WTC11 (cell line): ENCODE measurements around the gene ENTPD8. TPM values are rescaled to one million over a fixed set of nuclear protein-coding genes. Genes with fewer than 3 reads are reported as not detected.

ENCODE experiments used
- ATAC-seq: fragments of 200-7000 bp; cut with Tn5 transposase; 2 replicates; pipeline ENCODE4 v1.10.0; 2021; ENCODE audit warnings: mild to moderate bottlenecking, moderate library complexity
- CTCF ChIA-PET: fragments of 300-600 bp; sonication (Branson Sonifier 250); formaldehyde crosslinking; loops from one replicate; lab custom pipeline; 2021; ENCODE audit warnings: antibody characterized with exemption; lab: Charles Lee
- POLR2A ChIA-PET: fragments of 350-600 bp; sonication (Branson Sonifier 250); formaldehyde crosslinking; loops from one replicate; lab custom pipeline; 2021; ENCODE audit warnings: antibody characterized with exemption; lab: Charles Lee
- DNase-seq: peaks from one replicate; pipeline ENCODE4 v3.0.0; 2021; ENCODE audit warnings: low spot score
- H3K27ac Mint-ChIP-seq: 2 replicates; pipeline ENCODE4 v1.8.0; 2021; ENCODE audit warnings: mixed read lengths
- H3K27me3 Mint-ChIP-seq: 2 replicates; pipeline ENCODE4 v1.8.0; 2021; ENCODE audit warnings: low read depth, mild to moderate bottlenecking, moderate library complexity, mixed read lengths
- H3K36me3 Mint-ChIP-seq: 2 replicates; pipeline ENCODE4 v1.8.0; 2021; ENCODE audit warnings: mixed read lengths
- H3K4me1 Mint-ChIP-seq: 2 replicates; pipeline ENCODE4 v1.8.0; 2022; ENCODE audit warnings: mixed read lengths
- H3K4me3 Mint-ChIP-seq: 2 replicates; pipeline ENCODE4 v1.8.0; 2021; ENCODE audit warnings: mild to moderate bottlenecking, moderate library complexity, mixed read lengths
- H3K9me3 Mint-ChIP-seq: 2 replicates; pipeline ENCODE4 v1.8.0; 2021; ENCODE audit warnings: mixed read lengths
- AR ChIP-seq: fragments of 250-450 bp; sonication (Bioruptor Pico); IDR thresholded peaks from 2 replicates; pipeline ENCODE4 v1.9.0; 2021; ENCODE audit warnings: mild to moderate bottlenecking
- ELF4 ChIP-seq: sonication (generic); formaldehyde crosslinking; IDR thresholded peaks from 2 replicates; pipeline ENCODE4 v1.8.1; 2022; ENCODE audit warnings: low read depth, mild to moderate bottlenecking, moderate library complexity, missing genetic modification reagents
- FOXJ3 ChIP-seq: sonication (generic); formaldehyde crosslinking; IDR thresholded peaks from 2 replicates; pipeline ENCODE4 v1.9.0; 2021; ENCODE audit warnings: missing genetic modification reagents, mild to moderate bottlenecking, borderline replicate concordance
- FOXK1 ChIP-seq: sonication (generic); formaldehyde crosslinking; IDR thresholded peaks from 2 replicates; pipeline ENCODE4 v1.8.0; 2022; ENCODE audit warnings: mild to moderate bottlenecking, moderate library complexity, missing genetic modification reagents
- IRF1 ChIP-seq: sonication (generic); formaldehyde crosslinking; IDR thresholded peaks from 2 replicates; pipeline ENCODE4 v1.8.0; 2023; ENCODE audit warnings: missing genetic modification reagents
- MAX ChIP-seq: sonication (generic); formaldehyde crosslinking; IDR thresholded peaks from 2 replicates; pipeline ENCODE4 v1.8.0; 2022; ENCODE audit warnings: mild to moderate bottlenecking, missing genetic modification reagents
- NFYB ChIP-seq: sonication (generic); formaldehyde crosslinking; conservative IDR thresholded peaks from 2 replicates; pipeline ENCODE4 v1.8.0; 2022; ENCODE audit warnings: low read depth, missing genetic modification reagents
- OVOL2 ChIP-seq: fragments of 250-450 bp; sonication (Bioruptor Pico); IDR thresholded peaks from 2 replicates; pipeline ENCODE4 v1.9.0; 2021; ENCODE audit warnings: mild to moderate bottlenecking, borderline replicate concordance
- PRRX2 ChIP-seq: fragments of 250-450 bp; sonication (Bioruptor Pico); IDR thresholded peaks from 2 replicates; pipeline ENCODE4 v1.8.0; 2021; ENCODE audit warnings: mild to moderate bottlenecking
- RELA ChIP-seq: sonication (generic); formaldehyde crosslinking; IDR thresholded peaks from 2 replicates; pipeline ENCODE4 v1.8.1; 2022; ENCODE audit warnings: missing genetic modification reagents, mild to moderate bottlenecking, borderline replicate concordance
- SP1 ChIP-seq: sonication (generic); formaldehyde crosslinking; conservative IDR thresholded peaks from 2 replicates; pipeline ENCODE4 v1.8.1; 2022; ENCODE audit warnings: missing genetic modification reagents
- ZBTB21 ChIP-seq: sonication (generic); formaldehyde crosslinking; IDR thresholded peaks from 2 replicates; pipeline ENCODE4 v1.8.1; 2023; ENCODE audit warnings: mild to moderate bottlenecking, missing genetic modification reagents, borderline replicate concordance
- ZNF219 ChIP-seq: sonication (generic); formaldehyde crosslinking; IDR thresholded peaks from 2 replicates; pipeline ENCODE4 v1.8.0; 2023; ENCODE audit warnings: missing genetic modification reagents, mild to moderate bottlenecking, borderline replicate concordance
- ZNF281 ChIP-seq: sonication (generic); formaldehyde crosslinking; IDR thresholded peaks from 2 replicates; pipeline ENCODE4 v1.8.0; 2023; ENCODE audit warnings: mild to moderate bottlenecking, missing genetic modification reagents
- ZNF423 ChIP-seq: fragments of 250-450 bp; sonication (Bioruptor Pico); IDR thresholded peaks from 2 replicates; pipeline ENCODE4 v2.1.2; 2022; ENCODE audit warnings: mild to moderate bottlenecking, moderate library complexity
- ZNF671 ChIP-seq: fragments of 250-450 bp; sonication (Bioruptor Pico); IDR thresholded peaks from 2 replicates; pipeline ENCODE4 v1.8.0; 2021; ENCODE audit warnings: mild to moderate bottlenecking
- total RNA-seq: library from RNA; stranded (reverse); gene quantifications from 3 replicates; pipeline ENCODE4 v1.2.3, GENCODE V29; 2021
- TF ChIP-seq, protein P1 (sequence below): sonication (generic); formaldehyde crosslinking; IDR thresholded peaks from 2 replicates; pipeline ENCODE4 v1.8.1; 2022; ENCODE audit warnings: mild to moderate bottlenecking, moderate library complexity, missing genetic modification reagents
- TF ChIP-seq, protein P2 (sequence below): fragments of 250-450 bp; sonication (Bioruptor Pico); conservative IDR thresholded peaks from 2 replicates; pipeline ENCODE4 v1.9.0; 2021; ENCODE audit warnings: mild to moderate bottlenecking
- TF ChIP-seq, protein P3 (sequence below): sonication (generic); formaldehyde crosslinking; IDR thresholded peaks from 2 replicates; pipeline ENCODE4 v1.8.1; 2023; ENCODE audit warnings: mild to moderate bottlenecking, missing genetic modification reagents

ENTPD8 gene
- total RNA-seq, 1 experiment from 2014 or later, result 2.3 TPM

GRCh38 chr9:137407590-137408300 lies 33.4 kb downstream of the ENTPD8 start:
- CTCF ChIA-PET, result interaction anchor here (1.3 to 2.3 kb wide), 5 partner anchors 15 to 121 kb away, joined by 3 to 8 read pairs (median 6); partner anchors contain the start of genes ENTPD8, EXD3, NOXA1 and NRARP
- DNase-seq, result no peak
- TF ChIP-seq ZNF423, result no peak
- TF ChIP-seq OVOL2 (CRISPR knock-in tag), result no peak
- TF ChIP-seq FOXK1 (CRISPR knock-in tag), result no peak
- no peak for TF ChIP-seq ZNF281 (CRISPR knock-in tag)
- TF ChIP-seq, protein P1, sequence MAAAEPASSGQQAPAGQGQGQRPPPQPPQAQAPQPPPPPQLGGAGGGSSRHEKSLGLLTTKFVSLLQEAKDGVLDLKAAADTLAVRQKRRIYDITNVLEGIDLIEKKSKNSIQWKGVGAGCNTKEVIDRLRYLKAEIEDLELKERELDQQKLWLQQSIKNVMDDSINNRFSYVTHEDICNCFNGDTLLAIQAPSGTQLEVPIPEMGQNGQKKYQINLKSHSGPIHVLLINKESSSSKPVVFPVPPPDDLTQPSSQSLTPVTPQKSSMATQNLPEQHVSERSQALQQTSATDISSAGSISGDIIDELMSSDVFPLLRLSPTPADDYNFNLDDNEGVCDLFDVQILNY (CRISPR knock-in tag), result no peak
- no peak for TF ChIP-seq SP1 (CRISPR knock-in tag)
- TF ChIP-seq, protein P2, sequence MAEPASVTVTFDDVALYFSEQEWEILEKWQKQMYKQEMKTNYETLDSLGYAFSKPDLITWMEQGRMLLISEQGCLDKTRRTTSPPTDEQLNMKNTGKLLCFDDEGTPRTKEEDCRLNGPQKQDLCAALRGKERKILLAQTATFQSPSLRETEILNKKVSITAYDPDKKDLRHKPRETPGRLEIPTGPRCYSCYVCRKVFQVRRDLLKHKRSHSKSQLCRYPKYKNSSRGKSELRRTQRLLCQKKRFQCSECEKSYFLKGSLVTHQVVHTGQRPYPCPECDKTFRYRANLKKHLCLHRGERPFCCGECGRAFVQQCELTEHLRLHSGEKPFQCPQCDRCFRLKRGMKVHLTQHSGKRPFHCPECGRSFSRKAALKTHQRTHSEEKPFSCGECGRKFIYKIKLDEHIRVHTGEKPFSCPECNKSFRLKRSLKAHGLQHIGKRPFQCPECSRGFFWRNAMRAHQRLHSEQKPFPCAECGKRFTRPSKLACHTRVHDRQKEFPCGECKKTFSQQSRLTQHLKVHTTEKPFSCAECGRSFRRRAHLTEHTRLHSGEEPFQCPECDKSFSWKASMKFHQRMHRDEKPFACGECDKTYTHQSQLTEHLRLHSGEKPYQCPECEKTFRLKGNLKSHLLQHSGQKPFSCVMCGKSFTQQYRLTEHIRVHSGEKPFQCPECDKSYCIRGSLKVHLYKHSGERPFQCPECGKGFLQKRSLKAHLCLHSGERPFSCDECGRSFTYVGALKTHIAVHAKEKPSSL, result no peak
- no peak for TF ChIP-seq NFYB (CRISPR knock-in tag)
- TF ChIP-seq, protein P3, sequence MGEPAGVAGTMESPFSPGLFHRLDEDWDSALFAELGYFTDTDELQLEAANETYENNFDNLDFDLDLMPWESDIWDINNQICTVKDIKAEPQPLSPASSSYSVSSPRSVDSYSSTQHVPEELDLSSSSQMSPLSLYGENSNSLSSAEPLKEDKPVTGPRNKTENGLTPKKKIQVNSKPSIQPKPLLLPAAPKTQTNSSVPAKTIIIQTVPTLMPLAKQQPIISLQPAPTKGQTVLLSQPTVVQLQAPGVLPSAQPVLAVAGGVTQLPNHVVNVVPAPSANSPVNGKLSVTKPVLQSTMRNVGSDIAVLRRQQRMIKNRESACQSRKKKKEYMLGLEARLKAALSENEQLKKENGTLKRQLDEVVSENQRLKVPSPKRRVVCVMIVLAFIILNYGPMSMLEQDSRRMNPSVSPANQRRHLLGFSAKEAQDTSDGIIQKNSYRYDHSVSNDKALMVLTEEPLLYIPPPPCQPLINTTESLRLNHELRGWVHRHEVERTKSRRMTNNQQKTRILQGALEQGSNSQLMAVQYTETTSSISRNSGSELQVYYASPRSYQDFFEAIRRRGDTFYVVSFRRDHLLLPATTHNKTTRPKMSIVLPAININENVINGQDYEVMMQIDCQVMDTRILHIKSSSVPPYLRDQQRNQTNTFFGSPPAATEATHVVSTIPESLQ (CRISPR knock-in tag), result no peak
- TF ChIP-seq MAX (CRISPR knock-in tag), result no peak
- no peak for TF ChIP-seq RELA (CRISPR knock-in tag)
- no peak for TF ChIP-seq PRRX2 (CRISPR knock-in tag)
- no peak for TF ChIP-seq ZNF671 (CRISPR knock-in tag)
- Mint-ChIP-seq H3K4me3 (peak overlapping the region; percentile 30; the same call in 1 of the 2 replicates), H3K27me3 (peaks cover 5% of the 10 kb centered on the region; the same call in 1 of the 2 replicates), H3K4me1 (no peaks in the 10 kb centered on the region), H3K9me3 (peaks cover under 1% of the 10 kb centered on the region), H3K27ac (no peak overlapping the region), H3K36me3 (peaks cover 1% of the 10 kb centered on the region)
- POLR2A ChIA-PET, result interaction anchor here (0.6 kb wide), 1 partner anchor 120 kb away, joined by 4 read pairs; no protein-coding TSS in a partner anchor
- no peak for ATAC-seq

- no peak overlapping the region for H3K27ac Mint-ChIP-seq
- peaks cover 7% of the 10 kb centered on the region for H3K9me3 Mint-ChIP-seq
- H3K4me3 Mint-ChIP-seq, result peak overlapping the region; percentile 30; the same call in 1 of the 2 replicates
- POLR2A ChIA-PET, result interaction anchor here (0.6 kb wide), 1 partner anchor 120 kb away, joined by 4 read pairs; no protein-coding TSS in a partner anchor
- DNase-seq, result peak; percentile 87
- peaks cover 5% of the 10 kb centered on the region; the same call in 1 of the 2 replicates for H3K27me3 Mint-ChIP-seq
- CTCF ChIA-PET, result interaction anchor here (1.6 to 2.3 kb wide), 3 partner anchors 16 to 105 kb away, joined by 6 to 8 read pairs (median 7); partner anchors contain the start of genes EXD3, NOXA1 and NRARP
- peaks cover 8% of the 10 kb centered on the region for H3K36me3 Mint-ChIP-seq
- no peaks in the 10 kb centered on the region for H3K4me1 Mint-ChIP-seq
- ATAC-seq, result peak; percentile 91
- TF ChIP-seq ZBTB21 (CRISPR knock-in tag) (no peak), ELF4 (CRISPR knock-in tag) (no peak), AR (CRISPR knock-in tag) (no peak), IRF1 (no peak), FOXJ3 (CRISPR knock-in tag) (no peak), ZNF219 (CRISPR knock-in tag) (no peak), RELA (CRISPR knock-in tag) (no peak)
These were observed 34.1 kb downstream of the ENTPD8 start for GRCh38 chr9:137406876-137407589.
